ENCODE measurements around the gene YTHDC1.
"Not testable (repeated sequence)": the region's sequence is repeated elsewhere in the genome, so short reads cannot be mapped to it uniquely, and the experiment has no call there.

YTHDC1 gene

GRCh38 chr4:68287704-68288392 is 62.0 kb downstream of the YTHDC1 start:
- DNase-seq = no peak

- DNase-seq = no peak
These were observed 66.2 kb downstream of the YTHDC1 start for GRCh38 chr4:68283714-68284113.

DNA sequence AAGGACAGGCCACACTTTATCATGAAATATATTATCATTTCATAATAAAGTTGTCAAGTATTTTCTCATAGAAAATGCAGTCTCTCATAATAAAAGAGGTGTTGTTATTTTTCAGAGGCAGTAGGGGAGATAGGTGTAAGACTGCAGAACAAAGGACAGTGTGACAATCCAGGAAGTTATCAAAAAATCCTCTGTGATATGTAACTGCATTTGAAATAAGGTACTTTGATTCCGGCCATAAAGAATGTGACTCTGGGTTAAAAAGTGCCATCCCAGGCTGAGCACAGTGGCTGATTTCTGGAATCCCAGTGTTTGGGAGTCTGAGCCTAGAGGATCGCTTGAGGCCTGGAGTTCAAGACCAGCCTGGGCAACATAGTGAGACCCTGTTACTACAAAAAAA is 66.8 kb downstream of the YTHDC1 start:
- DNase-seq = no peak

DNA sequence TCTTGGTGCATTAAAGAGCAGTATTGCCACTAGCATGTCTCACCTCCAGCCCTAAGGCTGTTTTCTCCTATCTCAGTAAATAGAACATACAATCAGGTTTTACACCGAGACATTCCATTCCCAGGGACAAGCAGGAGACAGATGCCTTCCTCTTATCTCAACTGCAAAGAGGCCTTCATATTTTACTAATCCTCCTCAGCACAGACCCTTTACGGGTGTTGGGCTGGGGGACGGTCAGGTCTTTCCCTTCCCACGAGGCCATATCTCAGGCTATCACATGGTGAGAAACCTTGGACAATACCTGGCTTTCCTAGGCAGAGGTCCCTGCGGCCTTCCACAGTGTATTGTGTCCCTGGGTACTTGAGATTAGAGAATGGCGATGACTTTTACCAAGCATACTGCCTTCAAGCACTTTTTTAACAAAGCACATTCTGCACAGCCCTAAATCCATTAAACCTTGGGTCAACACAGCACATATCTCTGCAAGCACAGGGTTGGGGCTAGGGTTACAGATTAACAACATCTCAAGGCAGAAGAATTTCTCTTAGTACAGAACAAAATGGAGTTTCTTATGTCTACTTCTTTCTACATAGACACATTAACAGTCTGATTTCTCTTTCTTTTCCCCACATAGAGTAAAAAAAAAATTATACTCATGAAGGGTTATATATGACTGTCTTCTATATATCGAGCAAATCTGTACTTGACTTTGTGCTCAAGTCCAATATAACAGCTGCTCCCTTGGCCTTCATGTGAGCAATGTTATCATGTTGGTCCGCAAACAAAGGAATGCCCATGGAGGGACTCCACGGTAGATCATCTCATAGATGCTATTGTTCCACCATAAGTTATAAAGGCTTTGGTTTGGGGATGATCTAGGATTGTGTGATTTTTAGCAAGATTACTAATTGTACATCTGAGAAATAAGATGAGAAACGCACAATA is 67.8 kb downstream of the YTHDC1 start:
- not testable (repeated sequence) for DNase-seq

- no peak for DNase-seq
These were observed 71.9 kb downstream of the YTHDC1 start for GRCh38 chr4:68278029-68278428.

GRCh38 chr4:68277627-68278026 is 72.3 kb downstream of the YTHDC1 start:
- DNase-seq = no peak

GRCh38 chr4:68272860-68273259 is 77.0 kb downstream of the YTHDC1 start:
- no peak for DNase-seq

DNA sequence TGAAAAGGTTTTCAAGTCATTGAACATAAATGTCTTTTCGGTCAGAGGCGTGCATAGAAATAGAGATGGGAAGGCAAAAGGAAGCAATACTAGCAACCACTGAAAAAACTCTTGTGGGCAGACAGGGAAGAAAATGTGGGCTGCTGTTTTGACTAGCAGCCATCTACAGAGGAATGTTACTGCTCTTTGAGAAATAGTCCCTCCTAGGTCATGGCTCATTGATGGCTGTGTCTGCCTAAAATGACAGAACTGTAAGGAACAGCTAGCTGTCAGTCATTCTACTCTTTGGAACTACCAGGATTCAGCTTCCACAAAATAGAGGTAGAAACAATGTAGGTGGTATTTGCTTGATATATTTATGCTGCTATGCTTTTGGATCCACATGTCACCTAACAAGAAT is 77.5 kb downstream of the YTHDC1 start:
- DNase-seq = no peak

DNA sequence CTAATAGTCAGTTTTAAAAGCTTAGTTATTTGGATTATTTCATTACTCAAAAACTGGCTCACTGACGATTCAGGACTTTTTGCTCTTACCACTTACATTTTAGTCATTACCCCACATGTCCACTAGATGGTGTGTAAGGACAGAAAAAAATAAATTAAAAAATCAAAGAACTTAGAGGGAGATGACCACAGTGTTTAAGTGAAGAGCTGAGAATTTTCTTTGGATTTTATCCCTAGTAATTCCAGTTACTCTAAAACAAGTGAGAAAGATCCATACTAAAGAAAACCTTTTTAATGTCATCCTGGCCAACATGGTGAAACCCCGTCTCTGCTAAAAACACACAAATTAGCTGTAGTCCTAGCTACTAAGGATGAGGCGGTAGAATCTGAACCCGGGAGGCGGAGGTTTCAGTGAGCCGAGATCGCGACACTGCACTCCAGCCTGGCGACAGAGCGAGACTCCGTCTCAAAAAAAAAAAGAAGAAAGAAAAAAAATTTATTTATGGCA is 78.0 kb downstream of the YTHDC1 start:
- DNase-seq = no peak

DNA sequence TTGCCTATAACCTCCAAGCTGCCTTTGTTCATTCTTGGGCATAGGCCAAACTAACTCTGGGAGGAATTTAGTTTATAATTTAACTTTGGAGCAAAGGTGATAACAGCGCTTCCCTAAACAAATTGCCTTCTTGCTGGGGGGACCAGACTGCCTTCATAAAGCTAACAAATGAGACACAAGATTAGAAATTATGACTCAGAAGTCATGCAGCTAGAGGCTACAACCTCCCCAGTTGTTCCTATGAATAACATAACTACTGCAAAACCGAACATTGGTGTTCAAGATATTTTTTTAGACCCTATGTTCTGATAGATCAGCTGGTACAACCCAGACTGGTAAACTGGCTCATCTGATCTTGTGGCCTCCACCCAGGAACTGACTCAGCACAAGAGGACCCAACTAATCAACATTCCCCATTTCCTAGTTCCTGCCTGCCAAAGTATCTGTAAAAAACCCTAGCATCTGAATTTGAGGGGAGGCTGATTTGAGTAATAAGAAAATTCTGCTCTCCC is 82.4 kb downstream of the YTHDC1 start:
- no peak for DNase-seq

- DNase-seq = no peak
These were observed 84.9 kb downstream of the YTHDC1 start for GRCh38 chr4:68264875-68265565.

All from GF-D8 (cell line).